ACHN (cell line): ENCODE data around the gene PLA2R1.

Source experiments
- DNase-seq: peaks from one replicate; pipeline ENCODE4 v3.0.0-alpha.2; 2015
- in situ Hi-C: cut with HindIII; loops from 2 replicates; pipeline ENCODE4 v1.10.0; 2017; ENCODE audit warnings: low sequenced_read_pairs, low pct_ligation_motif_present, low pct_unique_long_range_greater_than_20kb

PLA2R1 gene

DNA sequence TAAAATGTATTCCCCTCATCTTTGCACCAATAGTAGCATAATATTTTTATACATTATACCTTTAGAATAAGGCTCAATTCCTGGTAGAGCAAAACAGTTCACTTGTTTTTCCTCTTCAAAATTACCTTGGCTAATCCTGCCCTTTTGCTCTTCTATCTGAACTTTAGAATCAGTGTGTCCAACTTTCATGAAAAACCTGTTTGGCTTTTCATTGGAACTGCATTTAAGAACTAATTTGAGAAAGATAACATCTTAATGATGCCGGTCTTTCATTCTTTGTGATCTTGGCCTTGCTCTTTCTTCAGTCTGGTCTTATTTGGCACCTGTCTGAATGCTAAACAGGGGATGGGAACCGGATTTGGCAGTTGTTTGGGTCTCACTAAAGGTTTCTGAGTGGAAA, 151.5 kb downstream of the PLA2R1 start:
- in situ Hi-C loops, result no loop called here
- DNase-seq, result no peak

DNA sequence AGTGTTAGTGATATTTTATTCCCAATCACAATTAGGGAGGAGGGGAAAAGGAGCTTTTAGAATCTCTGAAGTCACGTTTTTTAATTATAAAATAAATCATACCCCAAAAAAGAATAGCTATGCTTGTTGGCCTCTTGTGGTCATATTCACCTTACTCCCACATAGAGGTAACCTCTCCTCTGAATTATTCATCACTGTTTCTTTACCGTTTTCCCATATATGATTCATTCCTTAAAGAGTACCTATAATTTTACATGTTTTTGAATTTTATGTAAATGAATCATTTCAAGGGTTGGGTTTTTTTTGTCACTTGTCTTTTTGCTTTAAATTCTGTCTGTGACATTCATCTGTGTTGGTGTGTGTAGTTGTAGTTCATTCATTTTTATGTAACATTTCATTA, 153.8 kb downstream of the PLA2R1 start:
- DNase-seq, result no peak
- in situ Hi-C loops, result no loop called here

DNA sequence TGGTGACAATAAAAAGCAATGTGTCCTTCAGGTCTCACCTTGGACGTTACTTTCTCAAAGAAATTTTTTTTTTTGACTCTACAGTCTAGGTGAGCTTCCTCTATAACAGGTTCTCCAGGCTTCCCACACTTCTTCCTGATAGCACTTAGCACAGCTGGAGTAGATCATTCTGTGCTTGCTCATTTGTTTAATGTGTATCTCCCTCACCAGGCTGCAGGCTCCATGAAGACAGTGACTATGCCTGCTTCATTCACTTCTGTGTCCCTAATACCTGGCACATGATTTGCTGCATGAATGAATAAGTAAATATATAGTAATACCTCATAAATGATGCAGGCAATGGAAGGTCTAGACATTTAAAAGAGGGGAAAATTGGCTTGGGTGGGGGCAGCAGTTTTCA, 154.5 kb downstream of the PLA2R1 start:
- in situ Hi-C loops, result no loop called here
- DNase-seq, result no peak

DNA sequence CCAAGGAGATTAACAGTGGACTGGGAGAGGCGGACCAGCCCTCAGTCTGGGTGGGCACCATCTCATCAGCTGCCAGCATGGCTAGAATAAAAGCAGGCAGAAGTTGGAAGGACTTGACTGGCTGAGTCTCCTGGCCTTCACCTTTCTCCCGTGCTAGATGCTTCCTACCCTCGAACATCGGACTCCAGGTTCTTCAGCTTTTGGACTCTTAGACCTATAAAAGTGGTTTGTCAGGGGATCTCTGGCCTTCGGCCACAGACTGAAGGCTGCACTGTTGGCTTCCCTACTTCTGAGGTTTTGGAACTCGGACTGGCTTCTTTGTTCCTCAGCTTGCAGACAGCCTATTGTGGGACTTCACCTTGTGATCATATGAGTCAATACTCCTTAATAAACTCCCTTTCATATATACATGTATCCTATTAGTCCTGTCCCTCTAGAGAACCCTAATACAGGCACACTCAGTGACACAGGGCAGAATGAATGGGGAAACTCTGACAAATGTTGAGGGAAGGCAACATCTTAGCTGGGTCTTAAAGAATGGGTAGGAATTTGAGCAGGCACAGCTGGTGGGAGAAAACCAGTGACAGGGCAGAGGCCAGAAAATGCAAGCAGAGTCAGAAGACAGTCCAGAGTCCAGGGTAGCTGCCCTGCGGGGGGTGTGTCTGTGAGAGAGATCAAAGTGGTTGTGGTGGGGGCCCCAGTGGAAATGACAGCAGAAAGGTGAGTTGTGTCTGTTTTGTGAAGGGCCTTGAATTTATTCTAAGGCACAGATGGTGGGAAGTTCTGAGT, 156.3 kb downstream of the PLA2R1 start:
- DNase-seq, result no peak
- in situ Hi-C loops, result no loop called here

DNA sequence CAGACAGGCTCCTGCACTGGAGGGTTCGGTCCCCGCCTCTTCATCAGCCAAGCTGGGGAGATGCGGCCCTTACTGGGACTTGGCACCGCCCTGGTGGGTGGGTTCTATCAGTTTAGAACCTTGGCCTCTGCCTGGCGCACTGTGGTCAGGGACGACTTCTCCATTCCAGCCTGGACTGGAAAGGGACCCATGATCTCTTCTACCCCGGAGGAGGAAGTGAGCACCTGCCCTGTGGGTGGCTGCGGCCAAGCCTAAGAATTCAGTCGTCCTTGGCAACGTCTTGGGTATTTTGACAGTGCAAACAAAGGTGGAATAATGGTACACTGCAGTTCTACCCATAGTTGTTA, 157.5 kb downstream of the PLA2R1 start:
- peak; percentile 57 for DNase-seq
- in situ Hi-C loops, result no loop called here

DNA sequence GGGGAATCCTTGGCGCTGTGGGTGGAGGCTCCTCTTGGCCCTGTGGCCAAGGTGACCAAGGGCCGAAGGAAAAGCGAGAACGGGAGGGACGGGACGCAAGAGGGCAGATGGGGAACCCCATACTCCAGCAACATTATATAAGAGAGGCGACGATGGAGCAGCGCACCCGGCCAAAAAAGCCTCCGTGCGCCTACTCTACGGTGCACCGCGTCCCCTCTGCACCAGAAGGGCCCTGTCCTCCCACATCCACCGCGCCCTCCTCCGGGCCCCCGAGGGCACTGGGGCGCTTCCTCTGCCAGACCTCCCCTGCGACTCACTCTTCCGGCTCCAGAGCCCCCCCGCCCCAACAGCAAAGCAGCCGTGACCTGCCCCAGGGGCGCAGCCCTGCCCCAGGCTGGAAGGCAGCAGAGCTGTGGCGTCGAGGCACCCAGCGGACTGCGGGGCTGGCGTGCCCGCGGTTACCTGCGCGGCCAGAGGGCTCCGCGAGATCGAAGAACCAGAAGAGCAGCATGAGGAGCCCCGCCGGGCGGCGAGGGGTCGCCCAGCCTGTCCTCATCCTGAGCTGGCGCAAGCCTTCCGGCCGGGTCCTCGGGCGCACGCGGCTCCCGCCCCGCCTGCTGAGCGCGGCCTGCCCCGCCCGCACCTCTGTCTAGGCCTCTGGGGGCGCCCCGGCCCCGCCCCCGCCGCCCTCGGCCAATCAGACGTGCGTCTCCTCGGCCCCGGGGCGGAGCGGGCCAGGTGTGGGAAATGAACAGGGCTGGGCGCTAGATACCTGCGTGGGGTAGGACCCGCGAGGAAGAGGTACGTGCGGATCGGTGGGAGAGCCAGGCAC, 158.1 kb downstream of the PLA2R1 start, which contains the start of gene LY75:
TSS of gene LY75 (minus strand) at position 630 of the 832 bp plus-strand sequence.
- in situ Hi-C loops, result no loop called here
- peak; percentile 85 for DNase-seq

DNA sequence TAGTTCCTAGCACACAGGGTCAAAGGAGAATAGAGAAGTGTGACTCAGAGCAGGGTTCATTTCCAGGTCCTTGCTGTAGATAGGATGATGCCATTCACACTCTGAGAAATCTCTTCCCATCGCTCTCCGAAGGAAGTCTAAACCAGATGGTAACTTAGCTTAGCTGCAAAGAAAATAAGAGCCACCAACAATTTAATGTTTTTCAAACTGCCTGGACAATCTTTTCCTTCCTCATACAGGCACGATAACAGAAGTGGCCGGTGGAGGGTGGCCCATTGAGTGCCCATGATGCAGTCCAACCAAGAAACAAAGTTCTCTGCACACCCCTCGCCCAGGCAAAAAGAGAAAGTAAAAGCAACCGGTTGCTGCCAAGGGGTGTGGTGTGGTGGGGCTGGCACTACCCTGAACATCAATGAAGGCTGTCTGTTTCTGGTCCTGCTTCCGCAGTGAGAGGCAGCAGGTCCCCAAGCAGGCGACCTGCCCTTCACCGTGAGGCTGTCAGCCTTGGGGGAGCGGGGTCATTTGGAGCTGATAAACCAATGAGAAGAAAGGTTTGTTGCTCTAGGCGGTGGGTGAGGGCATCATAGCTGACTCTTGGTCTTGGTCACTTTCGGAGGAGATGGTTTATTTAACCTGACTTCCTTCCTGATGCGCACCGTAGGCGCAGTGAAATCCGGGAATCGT, 158.8 kb downstream of the PLA2R1 start:
- peak; percentile 75 for DNase-seq
- in situ Hi-C loops, result no loop called here

GRCh38 chr2:159902722-159903121, 159.7 kb downstream of the PLA2R1 start:
- in situ Hi-C loops, result no loop called here
- no peak for DNase-seq

DNA sequence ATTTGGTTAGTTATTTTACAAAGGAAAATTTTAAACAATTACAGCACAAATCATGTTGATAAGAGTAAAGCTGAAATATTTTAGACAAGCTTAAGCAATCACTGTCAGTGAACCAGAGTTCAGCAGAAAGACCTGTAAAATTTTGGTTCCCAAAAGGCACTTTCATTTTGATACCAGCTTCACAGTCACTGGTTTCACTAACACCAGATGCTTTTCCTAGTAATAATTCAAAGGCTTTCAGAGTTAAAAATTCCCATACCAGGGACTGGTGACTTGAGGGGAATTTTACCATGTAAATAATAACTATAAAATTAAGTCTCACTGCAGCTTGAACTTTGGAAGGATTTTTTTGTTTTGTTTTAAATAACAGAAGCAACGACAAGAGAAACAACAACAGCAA, 162.1 kb downstream of the PLA2R1 start:
- in situ Hi-C loops, result no loop called here
- DNase-seq, result no peak

- DNase-seq, result no peak
- in situ Hi-C loops, result no loop called here
Observed at GRCh38 chr2:159898441-159898840, 164.0 kb downstream of the PLA2R1 start.

- in situ Hi-C loops, result no loop called here
Observed at GRCh38 chr2:159897720-159898119, 164.7 kb downstream of the PLA2R1 start.

GRCh38 chr2:159897081-159897480, 165.3 kb downstream of the PLA2R1 start:
- DNase-seq, result no peak
- in situ Hi-C loops, result no loop called here

More at GRCh38 chr2:159897720-159898119, 164.7 kb downstream of the PLA2R1 start:
- no peak for DNase-seq

- DNase-seq, result no peak
Observed at GRCh38 chr2:159895258-159896065, 167.0 kb downstream of the PLA2R1 start.

DNA sequence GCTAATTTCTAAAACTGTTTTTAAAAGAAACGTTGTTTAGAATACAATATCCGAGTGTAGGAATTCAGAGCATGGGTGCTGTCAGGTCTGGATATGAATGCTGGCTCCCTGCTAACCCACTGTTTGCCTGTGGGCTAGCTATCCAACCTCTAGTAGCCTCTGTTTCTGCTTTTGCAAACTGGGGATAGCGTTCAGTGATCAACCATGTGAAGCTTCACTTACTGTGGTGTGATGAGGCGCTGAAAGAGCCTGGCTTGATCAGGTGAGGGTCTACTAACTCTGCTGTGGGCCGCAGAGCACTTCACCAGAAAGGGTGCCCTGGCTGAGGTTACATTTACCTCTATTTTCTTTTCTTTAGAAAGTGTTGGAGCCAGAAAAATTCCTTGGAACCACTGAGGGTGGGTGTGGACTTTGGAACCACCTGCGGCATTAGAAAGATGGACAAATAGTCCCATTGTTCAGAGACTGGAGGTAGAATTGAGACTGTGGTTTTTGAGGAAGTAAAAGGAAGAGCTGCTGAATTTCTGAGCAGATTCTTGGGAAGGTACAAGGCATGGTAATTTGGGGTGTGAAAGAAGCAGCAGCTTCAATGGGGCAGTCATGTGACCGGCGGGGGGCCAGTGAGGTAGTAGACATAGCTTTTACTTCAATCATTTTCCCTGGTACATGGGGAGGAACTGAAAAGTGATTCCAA, 168.1 kb downstream of the PLA2R1 start:
- in situ Hi-C loops, result no loop called here
- DNase-seq, result no peak

More at GRCh38 chr2:159895258-159896065, 167.0 kb downstream of the PLA2R1 start:
- in situ Hi-C loops, result no loop called here

GRCh38 chr2:159892990-159893810, 169.2 kb downstream of the PLA2R1 start:
- in situ Hi-C loops, result no loop called here
- DNase-seq, result no peak

DNA sequence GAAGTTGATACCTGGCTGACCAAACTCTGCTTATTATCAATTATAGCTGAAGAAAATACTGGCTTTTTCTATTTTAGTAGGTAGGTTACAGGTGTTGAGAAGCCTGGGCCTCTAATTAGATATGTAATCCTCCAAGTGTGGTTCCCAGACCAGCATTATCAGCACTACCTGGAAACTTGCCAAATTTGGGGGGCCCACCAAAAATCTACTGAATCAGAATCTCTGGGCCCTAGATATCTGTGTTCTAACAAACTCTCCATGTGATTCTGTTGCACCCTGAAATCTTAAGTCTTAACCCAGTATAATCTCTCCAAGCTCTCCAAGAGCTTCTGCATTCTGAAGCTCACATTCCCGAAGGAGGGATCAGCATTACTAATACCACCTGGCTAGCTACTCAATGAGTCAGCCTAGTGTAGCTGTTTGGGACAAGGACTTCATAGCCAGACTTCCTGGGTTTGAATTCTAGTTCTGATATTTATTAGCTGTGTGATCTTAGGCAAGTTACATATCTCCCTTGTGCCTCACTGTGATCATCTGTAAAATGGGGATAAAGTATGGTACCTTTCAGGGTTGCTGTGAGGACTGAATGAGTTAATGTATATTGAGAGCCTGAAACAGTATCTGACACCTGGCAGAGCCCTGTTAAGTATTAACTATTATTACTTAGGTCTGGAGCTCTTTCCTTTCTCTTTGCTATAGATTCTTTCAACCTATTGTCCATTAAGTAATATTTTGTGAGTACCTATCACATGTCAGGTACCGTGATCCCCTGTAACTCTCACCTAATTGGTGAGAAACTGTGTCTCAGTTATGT, 170.3 kb downstream of the PLA2R1 start:
- DNase-seq, result peak; percentile 89

GRCh38 chr2:159891267-159891588, 171.2 kb downstream of the PLA2R1 start:
- in situ Hi-C loops, result no loop called here
- no peak for DNase-seq

More for the DNA sequence above, 170.3 kb downstream of the PLA2R1 start:
- in situ Hi-C loops, result no loop called here
